Measurements from ENCODE around the gene SLMAP. TPM values are rescaled to one million over a fixed set of nuclear protein-coding genes. Genes with fewer than 3 reads are reported as not detected.

SLMAP gene
- polyA plus RNA-seq, 1 of the 3 experiments (the other 2 are of a cell fraction): 10.5 TPM

- Histone ChIP-seq H3F3A (replicated peaks; ENCODE audit: insufficient read depth) (peaks cover 17% of the 10 kb centered on the region), H4K20me1 (ENCODE audit: insufficient read depth) (no peaks in the 10 kb centered on the region), H3K27me3 (ENCODE audit: insufficient read depth) (no peaks in the 10 kb centered on the region), H3K4me3 (ENCODE audit: low read depth in 2 of 2, low read length in 1 of 2) (no peak overlapping the region), H3K9ac (no peak overlapping the region), H3K27ac (ENCODE audit: low read depth in 2 of 2, low read length in 1 of 2) (no peak overlapping the region; a peak in 1 of 4 replicates), H3K4me1 (ENCODE audit: control insufficient read depth in 1 of 2, insufficient read depth in 2 of 2, low read depth in 1 of 2, low read length in 1 of 2) (peaks cover 12 to 18% of the 10 kb centered on the region in 2 experiments; a peak in 3 of 4 replicates), H3K9me2 (no peaks in the 10 kb centered on the region), H3K4me2 (no peak overlapping the region), H2AFZ (ENCODE audit: low read depth) (no peak overlapping the region), H3K9me3 (no peaks in the 10 kb centered on the region), H3K79me2 (ENCODE audit: insufficient read depth) (no peaks in the 10 kb centered on the region), H3K36me3 (replicated peaks in 1 of 2; ENCODE audit: control insufficient read depth in 1 of 2, insufficient read depth in 2 of 2, low read length in 1 of 2) (no peaks in the 10 kb centered on the region)
- ChIA-PET POLR2A (no interaction called here), CTCF (no interaction called here)
- DNase-seq: no peak
- TF ChIP-seq MXI1 (IDR thresholded peaks at IDR 0.05; ENCODE audit: low read depth, low read length) (no peak), USF2 (IDR thresholded peaks at IDR 0.05; ENCODE audit: borderline replicate concordance, low read depth, low read length) (no peak), SMC3 (IDR thresholded peaks at IDR 0.05; ENCODE audit: low read depth, low read length) (no peak), EP300 (IDR thresholded peaks at IDR 0.05; ENCODE audit: borderline replicate concordance in 1 of 2, low read depth in 1 of 2, low read length in 1 of 2) (no peak), MEF2A (IDR thresholded peaks at IDR 0.05; ENCODE audit: borderline replicate concordance, low read depth) (no peak), IRF3 (IDR thresholded peaks at IDR 0.05; ENCODE audit: low read depth, low read length) (no peak), FOXM1 (IDR thresholded peaks at IDR 0.05; ENCODE audit: low read depth) (no peak), ELF1 (IDR thresholded peaks at IDR 0.05) (no peak), USF1 (IDR thresholded peaks at IDR 0.05; ENCODE audit: borderline replicate concordance, low read depth) (no peak), SIN3A (IDR thresholded peaks at IDR 0.05; ENCODE audit: borderline replicate concordance, low read depth, low read length) (no peak), GABPA (IDR thresholded peaks at IDR 0.05; ENCODE audit: low read depth) (no peak)
- WGBS (ENCODE audit: low lambda C conversion rate): 93% methylated on average over 3 of the region's 3 CpGs
Observed at GRCh38 chr3:57956119-57956832, 200.2 kb downstream of the SLMAP start.

- H3K27ac ChIP-seq (ENCODE audit: low read depth in 2 of 2, low read length in 1 of 2): no peak overlapping the region; a peak in 1 of 4 replicates
- no peaks in the 10 kb centered on the region for H3K27me3 ChIP-seq (ENCODE audit: insufficient read depth)
- H3K4me2 ChIP-seq: no peak overlapping the region
- no peak for DNase-seq
- no peaks in the 10 kb centered on the region for H3K9me3 ChIP-seq
- H2AFZ ChIP-seq (ENCODE audit: low read depth): no peak overlapping the region
- H3K36me3 ChIP-seq (replicated peaks in 1 of 2; ENCODE audit: control insufficient read depth in 1 of 2, insufficient read depth in 2 of 2, low read length in 1 of 2): no peaks in the 10 kb centered on the region
- peaks cover 12% of the 10 kb centered on the region for H3F3A ChIP-seq (replicated peaks; ENCODE audit: insufficient read depth)
- no peaks in the 10 kb centered on the region for H3K79me2 ChIP-seq (ENCODE audit: insufficient read depth)
- ChIA-PET POLR2A (no interaction called here), CTCF (no interaction called here)
- H3K9me2 ChIP-seq: no peaks in the 10 kb centered on the region
- TF ChIP-seq YY1 (IDR thresholded peaks at IDR 0.05; ENCODE audit: low read depth): no peak
- no peak for TF ChIP-seq GABPA (IDR thresholded peaks at IDR 0.05; ENCODE audit: low read depth)
- no peak for TF ChIP-seq RAD21 (IDR thresholded peaks at IDR 0.05; ENCODE audit: low read length)
- TF ChIP-seq EZH2phosphoT487 (IDR thresholded peaks at IDR 0.05; ENCODE audit: borderline replicate concordance, low read depth): no peak
- no peak for TF ChIP-seq ELF1 (IDR thresholded peaks at IDR 0.05)
- TF ChIP-seq RCOR1 (IDR thresholded peaks at IDR 0.05; ENCODE audit: low read length): no peak
- no peak for TF ChIP-seq MEF2A (IDR thresholded peaks at IDR 0.05; ENCODE audit: borderline replicate concordance, low read depth)
- peaks cover 7 to 15% of the 10 kb centered on the region in 2 experiments; a peak in 3 of 4 replicates for H3K4me1 ChIP-seq (ENCODE audit: control insufficient read depth in 1 of 2, insufficient read depth in 2 of 2, low read depth in 1 of 2, low read length in 1 of 2)
- H3K9ac ChIP-seq: no peak overlapping the region
- no peak overlapping the region for H3K4me3 ChIP-seq (ENCODE audit: low read depth in 2 of 2, low read length in 1 of 2)
- WGBS (ENCODE audit: low lambda C conversion rate): 100% methylated on average over 1 of the region's 2 CpGs
- no peaks in the 10 kb centered on the region for H4K20me1 ChIP-seq (ENCODE audit: insufficient read depth)
Observed at GRCh38 chr3:57956833-57957174, 200.7 kb downstream of the SLMAP start.

Measured in SK-N-SH (cell line).